Prostate gland (tissue), 2 donors: Measurements from ENCODE around the gene TMEM212.

Experiments used
- CTCF ChIP-seq, 4 experiments: fragments of 200-600 bp in 2 of 4; fragments of 450-650 bp in 2 of 4; sonication (generic) in 2 of 4; IDR thresholded peaks; 1 replicate in 3 of 4; 2 replicates in 1 of 4; pipeline ENCODE4 v1.5.1; 2016 to 2019; ENCODE audit warnings: antibody characterized with exemption in 4 of 4, mild to moderate bottlenecking in 2 of 4, moderate library complexity in 2 of 4
- POLR2A ChIP-seq: fragments of 450-650 bp; IDR thresholded peaks from one replicate; pipeline ENCODE4 v1.6.1; 2016; ENCODE audit warnings: antibody characterized with exemption, mild to moderate bottlenecking

DNA sequence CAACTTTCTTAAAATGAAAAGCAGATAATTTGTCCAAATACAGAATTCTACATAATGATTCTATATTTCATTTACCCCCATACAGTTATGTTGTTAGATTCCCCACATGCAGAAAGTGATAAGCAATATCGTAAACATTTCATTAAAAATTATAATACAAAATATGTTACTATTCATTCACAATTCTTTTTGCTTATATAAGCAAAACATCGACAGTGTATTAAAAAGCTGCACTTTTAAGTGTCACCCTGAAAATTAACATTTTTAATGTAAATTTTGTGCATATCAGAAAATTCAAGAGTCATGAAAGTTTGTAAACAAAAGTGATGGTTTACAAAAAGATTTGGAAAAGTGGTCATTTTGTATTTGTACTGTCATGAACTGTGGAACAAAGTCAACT, 19.2 kb downstream of the TMEM212 start:
- TF ChIP-seq CTCF (IDR thresholded peaks at IDR 0.05) = no peak
- no peak for TF ChIP-seq POLR2A
